Measurements from ENCODE around the gene GTF3A. TPM values are rescaled to one million over a fixed set of nuclear protein-coding genes. Genes with fewer than 3 reads are reported as not detected.
A peak's percentile ranks its signal among the peaks of the same experiment; 100 is the strongest.

GTF3A gene
- total RNA-seq, 1 experiment from 2014 or later, result 88.7 TPM

DNA sequence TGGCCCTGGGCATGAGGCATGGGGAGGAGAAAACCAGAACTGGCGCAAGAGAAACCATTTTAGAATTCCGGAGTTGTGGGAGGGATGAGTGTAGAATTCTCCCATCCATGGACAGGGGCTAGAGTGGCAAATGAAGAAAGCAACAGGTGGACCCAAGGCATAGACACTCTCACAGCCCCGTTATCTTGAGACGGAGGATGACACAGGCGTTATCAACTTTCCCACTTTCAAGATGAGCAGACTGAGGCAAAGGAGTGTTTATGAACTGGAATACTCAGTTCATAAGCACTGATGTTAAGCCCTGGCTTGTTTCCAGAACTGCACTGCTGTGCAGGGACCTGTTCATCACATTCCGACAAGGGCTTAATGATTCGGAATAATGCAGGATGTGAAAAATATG lies 1.1 kb upstream of the GTF3A start:
- POLR2A ChIA-PET, result no interaction called here
- no peak overlapping the region for H3K27ac Mint-ChIP-seq

GRCh38 chr13:27425158-27425917 lies 919 bp downstream of the GTF3A start:
- no peaks in the 10 kb centered on the region for H3K9me3 Mint-ChIP-seq
- peaks cover 18% of the 10 kb centered on the region for H3K36me3 Mint-ChIP-seq
- H3K27me3 Mint-ChIP-seq (ENCODE audit: low read depth), result peaks cover 19% of the 10 kb centered on the region
- ChIA-PET CTCF (interaction anchor here (0.5 to 4.7 kb wide), 19 partner anchors 10 to 479 kb away, joined by 3 to 57 read pairs (median 4); partner anchors contain the start of gene MTIF3), POLR2A (interaction anchor here (1.5 to 1.6 kb wide), 2 partner anchors 17 to 195 kb away, joined by 3 read pairs; no protein-coding TSS in a partner anchor)
- ATAC-seq (no peak), DNase-seq (ENCODE audit: low spot score) (no peak)
- peak overlapping the region; percentile 24; the same call in 1 of the 2 replicates for H3K27ac Mint-ChIP-seq
- TF ChIP-seq, protein P1, sequence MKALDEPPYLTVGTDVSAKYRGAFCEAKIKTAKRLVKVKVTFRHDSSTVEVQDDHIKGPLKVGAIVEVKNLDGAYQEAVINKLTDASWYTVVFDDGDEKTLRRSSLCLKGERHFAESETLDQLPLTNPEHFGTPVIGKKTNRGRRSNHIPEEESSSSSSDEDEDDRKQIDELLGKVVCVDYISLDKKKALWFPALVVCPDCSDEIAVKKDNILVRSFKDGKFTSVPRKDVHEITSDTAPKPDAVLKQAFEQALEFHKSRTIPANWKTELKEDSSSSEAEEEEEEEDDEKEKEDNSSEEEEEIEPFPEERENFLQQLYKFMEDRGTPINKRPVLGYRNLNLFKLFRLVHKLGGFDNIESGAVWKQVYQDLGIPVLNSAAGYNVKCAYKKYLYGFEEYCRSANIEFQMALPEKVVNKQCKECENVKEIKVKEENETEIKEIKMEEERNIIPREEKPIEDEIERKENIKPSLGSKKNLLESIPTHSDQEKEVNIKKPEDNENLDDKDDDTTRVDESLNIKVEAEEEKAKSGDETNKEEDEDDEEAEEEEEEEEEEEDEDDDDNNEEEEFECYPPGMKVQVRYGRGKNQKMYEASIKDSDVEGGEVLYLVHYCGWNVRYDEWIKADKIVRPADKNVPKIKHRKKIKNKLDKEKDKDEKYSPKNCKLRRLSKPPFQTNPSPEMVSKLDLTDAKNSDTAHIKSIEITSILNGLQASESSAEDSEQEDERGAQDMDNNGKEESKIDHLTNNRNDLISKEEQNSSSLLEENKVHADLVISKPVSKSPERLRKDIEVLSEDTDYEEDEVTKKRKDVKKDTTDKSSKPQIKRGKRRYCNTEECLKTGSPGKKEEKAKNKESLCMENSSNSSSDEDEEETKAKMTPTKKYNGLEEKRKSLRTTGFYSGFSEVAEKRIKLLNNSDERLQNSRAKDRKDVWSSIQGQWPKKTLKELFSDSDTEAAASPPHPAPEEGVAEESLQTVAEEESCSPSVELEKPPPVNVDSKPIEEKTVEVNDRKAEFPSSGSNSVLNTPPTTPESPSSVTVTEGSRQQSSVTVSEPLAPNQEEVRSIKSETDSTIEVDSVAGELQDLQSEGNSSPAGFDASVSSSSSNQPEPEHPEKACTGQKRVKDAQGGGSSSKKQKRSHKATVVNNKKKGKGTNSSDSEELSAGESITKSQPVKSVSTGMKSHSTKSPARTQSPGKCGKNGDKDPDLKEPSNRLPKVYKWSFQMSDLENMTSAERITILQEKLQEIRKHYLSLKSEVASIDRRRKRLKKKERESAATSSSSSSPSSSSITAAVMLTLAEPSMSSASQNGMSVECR (CRISPR knock-in tag; IDR thresholded peaks at IDR 0.05; ENCODE audit: borderline replicate concordance), result no peak
- TF ChIP-seq SP1 (CRISPR knock-in tag; conservative IDR thresholded peaks at IDR 0.05), result no peak
- TF ChIP-seq NFE2L1 (CRISPR knock-in tag; IDR thresholded peaks at IDR 0.05), result no peak
- TF ChIP-seq MAX (CRISPR knock-in tag; IDR thresholded peaks at IDR 0.05), result no peak
- peaks cover 21% of the 10 kb centered on the region for H3K4me1 Mint-ChIP-seq
- peak overlapping the region; percentile 80 for H3K4me3 Mint-ChIP-seq

More for the DNA sequence above, 1.1 kb upstream of the GTF3A start:
- ATAC-seq, result no peak
- H3K4me1 Mint-ChIP-seq, result peaks cover 23% of the 10 kb centered on the region
- H3K27me3 Mint-ChIP-seq (ENCODE audit: low read depth), result peaks cover 19% of the 10 kb centered on the region
- peak overlapping the region; percentile 65 for H3K4me3 Mint-ChIP-seq
- no peak for DNase-seq (ENCODE audit: low spot score)
- H3K36me3 Mint-ChIP-seq, result peaks cover 11% of the 10 kb centered on the region
- TF ChIP-seq CREB1 (CRISPR knock-in tag; IDR thresholded peaks at IDR 0.05) (no peak), GRHL2 (CRISPR knock-in tag; IDR thresholded peaks at IDR 0.05; ENCODE audit: insufficient replicate concordance, severe bottlenecking) (no peak), NFE2L1 (CRISPR knock-in tag; IDR thresholded peaks at IDR 0.05) (no peak), GABPB1 (CRISPR knock-in tag; IDR thresholded peaks at IDR 0.05) (no peak), ZBTB43 (CRISPR knock-in tag; IDR thresholded peaks at IDR 0.05) (no peak), ELF4 (CRISPR knock-in tag; IDR thresholded peaks at IDR 0.05; ENCODE audit: low read depth) (no peak), GTF2I (CRISPR knock-in tag; conservative IDR thresholded peaks at IDR 0.05) (no peak), RELA (CRISPR knock-in tag; IDR thresholded peaks at IDR 0.05; ENCODE audit: borderline replicate concordance) (no peak), ZMAT4 (CRISPR knock-in tag; IDR thresholded peaks at IDR 0.05) (no peak), NFATC4 (CRISPR knock-in tag; IDR thresholded peaks at IDR 0.05) (no peak)
- TF ChIP-seq, protein P2, sequence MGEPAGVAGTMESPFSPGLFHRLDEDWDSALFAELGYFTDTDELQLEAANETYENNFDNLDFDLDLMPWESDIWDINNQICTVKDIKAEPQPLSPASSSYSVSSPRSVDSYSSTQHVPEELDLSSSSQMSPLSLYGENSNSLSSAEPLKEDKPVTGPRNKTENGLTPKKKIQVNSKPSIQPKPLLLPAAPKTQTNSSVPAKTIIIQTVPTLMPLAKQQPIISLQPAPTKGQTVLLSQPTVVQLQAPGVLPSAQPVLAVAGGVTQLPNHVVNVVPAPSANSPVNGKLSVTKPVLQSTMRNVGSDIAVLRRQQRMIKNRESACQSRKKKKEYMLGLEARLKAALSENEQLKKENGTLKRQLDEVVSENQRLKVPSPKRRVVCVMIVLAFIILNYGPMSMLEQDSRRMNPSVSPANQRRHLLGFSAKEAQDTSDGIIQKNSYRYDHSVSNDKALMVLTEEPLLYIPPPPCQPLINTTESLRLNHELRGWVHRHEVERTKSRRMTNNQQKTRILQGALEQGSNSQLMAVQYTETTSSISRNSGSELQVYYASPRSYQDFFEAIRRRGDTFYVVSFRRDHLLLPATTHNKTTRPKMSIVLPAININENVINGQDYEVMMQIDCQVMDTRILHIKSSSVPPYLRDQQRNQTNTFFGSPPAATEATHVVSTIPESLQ (CRISPR knock-in tag; IDR thresholded peaks at IDR 0.05), result no peak
- TF ChIP-seq, protein P3, sequence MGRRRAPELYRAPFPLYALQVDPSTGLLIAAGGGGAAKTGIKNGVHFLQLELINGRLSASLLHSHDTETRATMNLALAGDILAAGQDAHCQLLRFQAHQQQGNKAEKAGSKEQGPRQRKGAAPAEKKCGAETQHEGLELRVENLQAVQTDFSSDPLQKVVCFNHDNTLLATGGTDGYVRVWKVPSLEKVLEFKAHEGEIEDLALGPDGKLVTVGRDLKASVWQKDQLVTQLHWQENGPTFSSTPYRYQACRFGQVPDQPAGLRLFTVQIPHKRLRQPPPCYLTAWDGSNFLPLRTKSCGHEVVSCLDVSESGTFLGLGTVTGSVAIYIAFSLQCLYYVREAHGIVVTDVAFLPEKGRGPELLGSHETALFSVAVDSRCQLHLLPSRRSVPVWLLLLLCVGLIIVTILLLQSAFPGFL (CRISPR knock-in tag; IDR thresholded peaks at IDR 0.05; ENCODE audit: borderline replicate concordance), result no peak
- H3K9me3 Mint-ChIP-seq, result no peaks in the 10 kb centered on the region
- CTCF ChIA-PET, result interaction anchor here (1.4 kb wide), 1 partner anchor 153 kb away, joined by 3 read pairs; the partner anchor contains the start of gene RASL11A

Measured in WTC11 (cell line).